PC-3 (cell line): Measurements from ENCODE around the gene CXCR4.

Experiments
- CTCF ChIP-seq: fragments of 300-600 bp; sonication (generic); conservative IDR thresholded peaks from 2 replicates; pipeline ENCODE4 v1.5.1; 2017; ENCODE audit warnings: antibody characterized with exemption, low read depth, mild to moderate bottlenecking, low read length
- EZH2 ChIP-seq: fragments of 300-600 bp; sonication (generic); IDR thresholded peaks from one replicate; pipeline ENCODE4 v1.6.1; 2017; ENCODE audit warnings: antibody characterized with exemption, mild to moderate bottlenecking, low read length; ENCODE audit not compliant: unreplicated experiment
- EZH2phosphoT487 ChIP-seq: fragments of 300-600 bp; sonication (generic); IDR thresholded peaks from 2 replicates; pipeline ENCODE4 v1.6.1; 2018; ENCODE audit warnings: mild to moderate bottlenecking, antibody characterized with exemption, low read length, borderline replicate concordance

GRCh38 chr2:136069773-136070172 lies 48.2 kb downstream of the CXCR4 start:
- no peak for TF ChIP-seq CTCF
- no peak for TF ChIP-seq EZH2phosphoT487
- TF ChIP-seq EZH2, result no peak
